Gastroesophageal sphincter (tissue), 3 donors: Measurements from ENCODE around the gene RIPK3.

Source experiments
- CTCF ChIP-seq, 4 experiments: fragments of 200-600 bp in 2 of 4; fragments of 450-650 bp in 2 of 4; sonication (generic) in 1 of 4; IDR thresholded peaks; one replicate each; pipeline ENCODE4 v1.5.1; 2017 to 2019; ENCODE audit warnings: antibody characterized with exemption in 4 of 4, mild to moderate bottlenecking in 2 of 4, moderate library complexity in 2 of 4
- POLR2A ChIP-seq, 2 donors: fragments of 450-650 bp; IDR thresholded peaks; one replicate each; pipeline ENCODE4 v1.6.1; 2017; ENCODE audit warnings: antibody characterized with exemption in 2 of 2, mild to moderate bottlenecking in 2 of 2, moderate library complexity in 1 of 2
- POLR2AphosphoS5 ChIP-seq: sonication (generic); formaldehyde crosslinking; IDR thresholded peaks from one replicate; pipeline ENCODE4 v1.6.1; 2017; ENCODE audit warnings: antibody characterized with exemption

- TF ChIP-seq POLR2A (IDR thresholded peaks at IDR 0.05) (no peak), CTCF (IDR thresholded peaks at IDR 0.05) (no peak), POLR2AphosphoS5 (peak; percentile 54)
Measured at GRCh38 chr14:24353559-24354481, 14.0 kb upstream of the RIPK3 start.
